ENCODE data around the gene EPAS1.

- TF ChIP-seq CTCF (IDR thresholded peaks at IDR 0.05) (no peak), POLR2A (IDR thresholded peaks at IDR 0.05) (no peak)
Observed at GRCh38 chr2:46382331-46383112, 85.3 kb downstream of the EPAS1 start.
